Measurements from ENCODE around the gene CELF2.

DNA sequence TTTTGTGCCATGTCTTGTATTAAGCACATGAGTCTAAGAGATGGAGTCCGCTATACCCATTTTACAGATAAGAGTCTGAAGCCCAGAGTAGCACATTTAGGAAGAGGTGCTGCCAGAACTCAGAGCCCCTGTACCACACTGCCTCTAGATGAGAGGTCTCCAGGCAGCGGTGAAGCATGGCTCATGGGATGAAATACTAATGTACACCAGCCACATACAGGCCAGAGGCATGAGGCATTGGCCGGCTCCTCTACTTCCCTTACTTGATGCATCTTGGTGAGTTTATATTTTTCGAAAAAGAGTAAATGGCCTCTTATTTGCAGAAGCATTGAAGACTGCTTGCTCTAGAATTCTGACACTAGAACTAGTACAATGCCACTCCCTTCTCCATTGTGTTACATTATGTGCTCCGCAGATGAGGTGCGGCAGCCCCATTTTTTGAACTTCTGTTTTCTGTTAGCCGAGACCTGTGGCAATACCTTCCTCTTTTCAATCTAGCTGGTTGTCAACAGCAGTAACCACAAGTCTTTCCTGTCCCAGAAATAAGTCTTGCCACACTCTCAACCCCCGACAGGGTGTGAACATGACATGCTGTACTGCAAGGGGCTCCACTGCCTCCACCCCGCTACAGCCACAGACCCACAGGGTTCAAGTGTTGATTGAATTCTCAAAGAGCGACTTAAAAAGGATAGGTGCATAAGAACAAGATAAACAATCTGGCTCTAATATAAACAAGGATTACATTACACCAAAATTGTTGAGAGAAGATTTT is 145.3 kb downstream of the CELF2 start:
- TF ChIP-seq, protein P1, sequence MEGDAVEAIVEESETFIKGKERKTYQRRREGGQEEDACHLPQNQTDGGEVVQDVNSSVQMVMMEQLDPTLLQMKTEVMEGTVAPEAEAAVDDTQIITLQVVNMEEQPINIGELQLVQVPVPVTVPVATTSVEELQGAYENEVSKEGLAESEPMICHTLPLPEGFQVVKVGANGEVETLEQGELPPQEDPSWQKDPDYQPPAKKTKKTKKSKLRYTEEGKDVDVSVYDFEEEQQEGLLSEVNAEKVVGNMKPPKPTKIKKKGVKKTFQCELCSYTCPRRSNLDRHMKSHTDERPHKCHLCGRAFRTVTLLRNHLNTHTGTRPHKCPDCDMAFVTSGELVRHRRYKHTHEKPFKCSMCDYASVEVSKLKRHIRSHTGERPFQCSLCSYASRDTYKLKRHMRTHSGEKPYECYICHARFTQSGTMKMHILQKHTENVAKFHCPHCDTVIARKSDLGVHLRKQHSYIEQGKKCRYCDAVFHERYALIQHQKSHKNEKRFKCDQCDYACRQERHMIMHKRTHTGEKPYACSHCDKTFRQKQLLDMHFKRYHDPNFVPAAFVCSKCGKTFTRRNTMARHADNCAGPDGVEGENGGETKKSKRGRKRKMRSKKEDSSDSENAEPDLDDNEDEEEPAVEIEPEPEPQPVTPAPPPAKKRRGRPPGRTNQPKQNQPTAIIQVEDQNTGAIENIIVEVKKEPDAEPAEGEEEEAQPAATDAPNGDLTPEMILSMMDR (IDR thresholded peaks at IDR 0.05) = no peak
- peak in 1 of 2 donors; percentile 22 for TF ChIP-seq POLR2A (IDR thresholded peaks at IDR 0.05)
